Hematopoietic multipotent progenitor cell (in vitro differentiated cells): ENCODE results near the gene RAB3IP. TPM values are rescaled to one million over a fixed set of nuclear protein-coding genes. Genes with fewer than 3 reads are reported as not detected.
"Not testable (repeated sequence)": the region's sequence is repeated elsewhere in the genome, so short reads cannot be mapped to it uniquely, and the experiment has no call there.

ENCODE experiments used
- DNase-seq, 3 donors: peaks; one replicate each; pipeline ENCODE4 v3.0.0-alpha.2; 2011 to 2015; ENCODE audit warnings: low read depth in 2 of 3, low spot score in 2 of 3
- total RNA-seq: library from RNA; depleted of rRNA; stranded (reverse); fragments of >200 nt; gene quantifications from one replicate; pipeline ENCODE4 v1.2.3, GENCODE V29; 2012

The RAB3IP gene
- total RNA-seq, 1 donor: 15.1 TPM

GRCh38 chr12:69834147-69834546 lies 95.5 kb downstream of the RAB3IP start:
- no peak for DNase-seq

- no peak for DNase-seq
Measured at GRCh38 chr12:69834576-69834975, 95.9 kb downstream of the RAB3IP start.

- DNase-seq: no peak
Measured at GRCh38 chr12:69835081-69835480, 96.4 kb downstream of the RAB3IP start.

GRCh38 chr12:69836015-69836414 lies 97.4 kb downstream of the RAB3IP start:
- no peak for DNase-seq

- DNase-seq: no peak
Measured at GRCh38 chr12:69837191-69837590, 98.5 kb downstream of the RAB3IP start.

GRCh38 chr12:69837657-69838415 lies 99.2 kb downstream of the RAB3IP start:
- no peak for DNase-seq

- no peak for DNase-seq
Measured at GRCh38 chr12:69840727-69841126, 102.1 kb downstream of the RAB3IP start.

- DNase-seq: no peak
Measured at GRCh38 chr12:69843608-69844007, 104.9 kb downstream of the RAB3IP start.

GRCh38 chr12:69844416-69844815 lies 105.8 kb downstream of the RAB3IP start:
- DNase-seq: no peak

GRCh38 chr12:69844836-69845235 lies 106.2 kb downstream of the RAB3IP start:
- DNase-seq: no peak

- no peak for DNase-seq
Measured at GRCh38 chr12:69846976-69847375, 108.3 kb downstream of the RAB3IP start.

- no peak for DNase-seq
Measured at GRCh38 chr12:69851976-69852375, 113.3 kb downstream of the RAB3IP start.

- not testable (repeated sequence) for DNase-seq
Measured at GRCh38 chr12:69853176-69853961, 114.7 kb downstream of the RAB3IP start.

- DNase-seq: no peak
Measured at GRCh38 chr12:69866698-69867097, 128.0 kb downstream of the RAB3IP start.

GRCh38 chr12:69868695-69869094 lies 130.0 kb downstream of the RAB3IP start:
- DNase-seq: no peak

GRCh38 chr12:69872804-69873203 lies 134.1 kb downstream of the RAB3IP start:
- DNase-seq: no peak

Other genes starting within 250 kb of the RAB3IP start
- 194 TPM for gene CCT2, start 153.4 kb upstream of the RAB3IP start, total RNA-seq
- not detected for gene LRRC10, start 128.0 kb upstream of the RAB3IP start, total RNA-seq
- 0.27 TPM for gene BEST3, start 39.6 kb upstream of the RAB3IP start, total RNA-seq
- gene MYRFL, start 86.4 kb downstream of the RAB3IP start, total RNA-seq: not detected